HCT116 (cell line): ENCODE results near the gene LAMTOR3. TPM values are rescaled to one million over a fixed set of nuclear protein-coding genes. Genes with fewer than 3 reads are reported as not detected.

Experiments used
- ATAC-seq: fragments of 200-7000 bp; cut with Tn5 transposase; 2 replicates; pipeline ENCODE4 v1.9.1; 2020; ENCODE audit warnings: mild to moderate bottlenecking, moderate library complexity
- BruUV-seq: library from RNA; stranded (reverse); fragments of 400-500 nt; replicated peaks from 2 replicates; lab custom pipeline; 2021; lab: Mats Ljungman, UMichigan
- CTCF ChIA-PET: fragments of 300-600 bp; sonication (Branson Sonifier 250); formaldehyde crosslinking; loops from one replicate; lab custom pipeline; 2021; ENCODE audit warnings: antibody characterized with exemption; lab: Charles Lee
- POLR2A ChIA-PET: fragments of 300-600, 350-600 bp; sonication (Branson Sonifier 250); formaldehyde crosslinking; loops from one replicate; lab custom pipeline; 2021; ENCODE audit warnings: antibody characterized with exemption; lab: Charles Lee
- RAD21 ChIA-PET, 2 experiments: fragments of 300-600 bp; sonication (Branson Sonifier 250); formaldehyde crosslinking; loops; one replicate each; lab custom pipeline; 2023; ENCODE audit warnings: low total read pairs in 2 of 2; ENCODE audit not compliant: uncharacterized antibody in 2 of 2, unreplicated experiment in 2 of 2, low non-redundant PET in 1 of 2; lab: Charles Lee
- DNase-seq: peaks from one replicate; pipeline ENCODE4 v3.0.0-alpha.2; 2010; ENCODE audit warnings: low read depth, low spot score
- H2AFZ ChIP-seq: fragments of 200-600 bp; shearing (Covaris generic), sonication (generic); 2 replicates; pipeline ENCODE4 v1.6.1; 2017; ENCODE audit warnings: low read depth, mixed run types, mixed read lengths, antibody characterized with exemption, low read length; ENCODE audit not compliant: poor library complexity, severe bottlenecking
- H3K27ac ChIP-seq: 2 replicates; pipeline ENCODE4 v1.5.1; 2012; ENCODE audit warnings: low read depth, low read length
- H3K27me3 ChIP-seq: fragments of 200-600 bp; sonication (generic); 2 replicates; pipeline ENCODE4 v1.6.1; 2016; ENCODE audit warnings: mixed run types, low read length, mixed read lengths; ENCODE audit not compliant: insufficient read depth
- H3K36me3 ChIP-seq, 2 experiments: fragments of 200-500 bp in 1 of 2; fragments of 200-600 bp in 1 of 2; sonication (Bioruptor generic) in 1 of 2; sonication (generic) in 1 of 2; 2 replicates each; pipeline versions ENCODE4 v1.5.1 to v1.6.1; 2014 to 2016; ENCODE audit warnings: low read length in 2 of 2, inconsistent platforms in 1 of 2, mixed read lengths in 1 of 2, mixed run types in 1 of 2; ENCODE audit not compliant: insufficient read depth in 2 of 2, control insufficient read depth in 1 of 2
- H3K4me1 ChIP-seq, 2 experiments: fragments of 200-600 bp in 1 of 2; sonication (generic) in 1 of 2; 2 replicates each; pipeline versions ENCODE4 v1.5.1 to v1.6.1; 2012 to 2017; ENCODE audit warnings: low read length in 2 of 2, inconsistent platforms in 1 of 2, mild to moderate bottlenecking in 1 of 2, mixed read lengths in 1 of 2, mixed run types in 1 of 2, moderate library complexity in 1 of 2; ENCODE audit not compliant: insufficient read depth in 2 of 2, control insufficient read depth in 1 of 2
- H3K4me2 ChIP-seq: fragments of 200-600 bp; sonication (generic); 2 replicates; pipeline ENCODE4 v1.6.1; 2017; ENCODE audit warnings: mixed run types, low read length, mixed read lengths
- H3K4me3 ChIP-seq, 2 experiments: fragments of 200-600 bp in 1 of 2; sonication (generic) in 1 of 2; replicated peaks in 1 of 2; 2 replicates each; pipeline ENCODE4 v1.5.1; 2011 to 2016; ENCODE audit warnings: low read length in 2 of 2, control low read depth in 1 of 2, low read depth in 1 of 2, mild to moderate bottlenecking in 1 of 2, mixed read lengths in 1 of 2, mixed run types in 1 of 2
- H3K79me2 ChIP-seq: fragments of 200-600 bp; sonication (generic); 2 replicates; pipeline ENCODE4 v1.6.1; 2017; ENCODE audit warnings: mild to moderate bottlenecking, mixed run types, low read length, moderate library complexity, mixed read lengths; ENCODE audit not compliant: insufficient read depth
- H3K9ac ChIP-seq: fragments of 200-600 bp; sonication (generic); 2 replicates; pipeline ENCODE4 v1.6.1; 2016; ENCODE audit warnings: low read length, mixed read lengths
- H3K9me2 ChIP-seq: fragments of 200-600 bp; sonication (generic), shearing (Covaris generic); 2 replicates; pipeline ENCODE4 v1.6.1; 2017; ENCODE audit warnings: mixed run types, mild to moderate bottlenecking, moderate library complexity; ENCODE audit not compliant: insufficient read depth
- H3K9me3 ChIP-seq, 2 experiments: fragments of 200-500 bp in 1 of 2; fragments of 200-600 bp in 1 of 2; sonication (Bioruptor generic) in 1 of 2; sonication (generic) in 1 of 2; 2 replicates each; pipeline ENCODE4 v1.6.1; 2014 to 2017; ENCODE audit warnings: low read length in 2 of 2, mixed read lengths in 2 of 2, inconsistent platforms in 1 of 2, low read depth in 1 of 2, mild to moderate bottlenecking in 1 of 2, mixed run types in 1 of 2, moderate library complexity in 1 of 2; ENCODE audit not compliant: control insufficient read depth in 1 of 2, insufficient read depth in 1 of 2
- H4K20me1 ChIP-seq: fragments of 200-600 bp; sonication (generic), shearing (Covaris generic); 2 replicates; pipeline ENCODE4 v1.6.1; 2017; ENCODE audit warnings: mixed run types, mild to moderate bottlenecking, moderate library complexity; ENCODE audit not compliant: insufficient read depth
- CBX3 ChIP-seq: IDR thresholded peaks from 2 replicates; pipeline ENCODE4 v1.6.1; 2012; ENCODE audit warnings: low read depth
- CTCF ChIP-seq, 3 experiments: fragments of 200-600 bp in 1 of 3; sonication (generic) in 1 of 3; IDR thresholded peaks in 2 of 3; conservative IDR thresholded peaks in 1 of 3; 2 replicates each; pipeline ENCODE4 v1.5.1; 2012 to 2017; ENCODE audit warnings: low read depth in 2 of 3, low read length in 2 of 3, antibody characterized with exemption in 1 of 3, borderline replicate concordance in 1 of 3, control low read depth in 1 of 3, mild to moderate bottlenecking in 1 of 3, mixed read lengths in 1 of 3, mixed run types in 1 of 3, moderate library complexity in 1 of 3; ENCODE audit not compliant: insufficient read depth in 1 of 3
- EZH2 ChIP-seq: fragments of 200-600 bp; sonication (generic); IDR thresholded peaks from 2 replicates; pipeline ENCODE4 v1.6.1; 2017; ENCODE audit warnings: antibody characterized with exemption, mixed run types
- EZH2phosphoT487 ChIP-seq: fragments of 200-600 bp; IDR thresholded peaks from 2 replicates; pipeline ENCODE4 v1.6.1; 2018; ENCODE audit warnings: antibody characterized with exemption, borderline replicate concordance
- FOSL1 ChIP-seq: IDR thresholded peaks from 2 replicates; pipeline ENCODE4 v1.6.1; 2012; ENCODE audit warnings: low read depth
- JUND ChIP-seq: IDR thresholded peaks from 2 replicates; pipeline ENCODE4 v1.6.1; 2012
- RAD21 ChIP-seq: IDR thresholded peaks from 2 replicates; pipeline ENCODE4 v1.6.1; 2012; ENCODE audit warnings: low read depth, mild to moderate bottlenecking
- SP1 ChIP-seq: IDR thresholded peaks from 2 replicates; pipeline ENCODE4 v1.6.1; 2012; ENCODE audit warnings: low read depth
- SRF ChIP-seq: IDR thresholded peaks from 2 replicates; pipeline ENCODE4 v1.6.1; 2012; ENCODE audit warnings: low read depth
- YY1 ChIP-seq: IDR thresholded peaks from 2 replicates; pipeline ENCODE4 v1.6.1; 2011; ENCODE audit warnings: low read length, low read depth, moderate library complexity, mild to moderate bottlenecking; ENCODE audit not compliant: insufficient replicate concordance; ENCODE audit errors: extremely low read depth
- ZFX ChIP-seq: fragments of 450-650 bp; IDR thresholded peaks from 2 replicates; pipeline ENCODE4 v1.6.1; 2017
- ZNF274 ChIP-seq: fragments of 200-500 bp; sonication (Bioruptor generic); IDR thresholded peaks from 2 replicates; pipeline ENCODE4 v1.6.1; 2014; ENCODE audit warnings: mild to moderate bottlenecking, low read depth, low read length, inconsistent platforms
- intact Hi-C: fragments of 100-400 bp; cut with micrococcal nuclease; formaldehyde crosslinking; loops from 2 replicates; pipeline ENCODE4 v1.10.0; 2022
- total RNA-seq: library from RNA; stranded (reverse); gene quantifications from one replicate; pipeline ENCODE4 v1.2.1, GENCODE V29; 2021; ENCODE audit not compliant: unreplicated experiment
- TF ChIP-seq, protein P1 (sequence below): IDR thresholded peaks from 2 replicates; pipeline ENCODE4 v1.6.1; 2012
- TF ChIP-seq, protein P2 (sequence below): IDR thresholded peaks from 2 replicates; pipeline ENCODE4 v1.6.1; 2012; ENCODE audit warnings: low read depth

Gene LAMTOR3
- total RNA-seq, 1 experiment from 2014 or later = 21.0 TPM

DNA sequence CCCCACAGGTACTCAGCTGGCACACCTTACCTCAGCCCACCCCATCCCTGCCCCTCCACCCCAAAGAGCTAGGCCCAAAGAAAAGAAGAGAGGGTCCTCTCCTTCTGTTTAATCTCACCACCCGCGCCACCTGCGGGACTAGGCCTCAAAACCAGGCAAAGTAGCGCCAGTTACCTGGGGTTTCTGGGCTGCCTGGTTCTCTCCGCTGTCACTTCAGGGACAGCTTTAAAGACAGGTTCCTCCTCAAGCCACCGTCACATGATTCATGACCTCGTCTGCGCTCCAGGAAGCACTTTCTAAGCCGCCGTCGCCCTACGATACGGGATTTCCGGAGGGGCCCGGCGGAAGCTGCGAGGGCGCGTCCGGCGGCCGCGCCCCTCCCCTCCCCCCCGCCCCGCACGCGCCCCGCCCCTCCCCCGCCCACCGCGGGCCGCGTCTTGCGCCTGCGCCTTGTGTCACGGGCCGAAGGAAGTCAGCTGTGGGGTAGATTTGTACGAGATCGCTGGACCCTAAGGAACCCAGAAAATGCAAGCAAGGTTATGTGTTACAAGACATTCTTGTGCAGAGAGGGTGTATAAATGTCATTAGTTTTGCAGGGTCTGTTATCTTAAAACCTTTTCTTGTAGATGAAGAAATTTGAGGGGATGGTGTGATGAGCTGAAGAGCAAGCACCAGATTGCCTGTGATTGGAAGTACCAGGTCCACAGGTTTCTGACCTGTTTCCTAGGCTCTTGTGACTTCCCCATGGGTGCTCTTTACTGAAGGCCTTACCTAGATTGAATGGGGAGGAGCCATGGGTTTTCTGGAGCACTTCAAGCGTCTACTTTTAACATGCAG is at the start of gene LAMTOR3 (continued):
- peak; percentile 41 for TF ChIP-seq SP1
- TF ChIP-seq CTCF (IDR thresholded peaks at IDR 0.05 in 2 of 3, conservative IDR thresholded peaks at IDR 0.05 in 1 of 3; ENCODE audit: borderline replicate concordance in 1 of 3, insufficient read depth in 1 of 3, low read depth in 2 of 3, low read length in 2 of 3) = no peak
- no peak for TF ChIP-seq FOSL1
- TF ChIP-seq EZH2 = no peak
- no peak for TF ChIP-seq JUND

DNA sequence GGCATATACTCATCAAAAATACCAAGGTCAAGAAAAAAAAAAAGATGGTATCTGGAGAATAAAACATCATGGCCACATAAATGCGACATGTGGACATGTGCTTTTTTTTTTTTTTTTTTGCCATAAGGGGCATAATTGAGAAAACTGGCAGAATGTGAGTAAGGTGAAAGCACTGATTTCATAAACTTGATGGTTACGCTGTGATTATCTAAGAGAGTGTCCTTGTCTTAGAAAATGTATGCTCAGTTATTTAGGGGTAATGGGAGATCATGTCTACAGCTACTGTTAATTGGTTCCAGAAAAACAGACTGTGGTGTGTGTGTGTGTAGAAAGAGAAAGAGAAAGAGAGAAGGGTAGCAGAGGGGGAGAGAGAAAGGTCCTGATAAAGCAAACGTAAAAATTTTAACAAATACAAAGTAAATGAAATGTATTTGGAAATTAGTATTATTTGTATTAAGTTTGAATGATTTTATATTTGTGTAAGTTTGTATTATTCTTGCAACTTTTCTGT is 44.1 kb upstream of the LAMTOR3 start:
- TF ChIP-seq EZH2phosphoT487 (no peak), ZNF274 (no peak), CBX3 (no peak), FOSL1 (no peak), RAD21 (no peak), SRF (no peak), EZH2 (no peak), JUND (no peak), ZFX (no peak), YY1 (no peak), SP1 (no peak), CTCF (IDR thresholded peaks at IDR 0.05 in 2 of 3, conservative IDR thresholded peaks at IDR 0.05 in 1 of 3; ENCODE audit: borderline replicate concordance in 1 of 3, insufficient read depth in 1 of 3, low read depth in 2 of 3, low read length in 2 of 3) (no peak)
- TF ChIP-seq, protein P1, sequence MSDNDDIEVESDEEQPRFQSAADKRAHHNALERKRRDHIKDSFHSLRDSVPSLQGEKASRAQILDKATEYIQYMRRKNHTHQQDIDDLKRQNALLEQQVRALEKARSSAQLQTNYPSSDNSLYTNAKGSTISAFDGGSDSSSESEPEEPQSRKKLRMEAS = no peak
- TF ChIP-seq, protein P2, sequence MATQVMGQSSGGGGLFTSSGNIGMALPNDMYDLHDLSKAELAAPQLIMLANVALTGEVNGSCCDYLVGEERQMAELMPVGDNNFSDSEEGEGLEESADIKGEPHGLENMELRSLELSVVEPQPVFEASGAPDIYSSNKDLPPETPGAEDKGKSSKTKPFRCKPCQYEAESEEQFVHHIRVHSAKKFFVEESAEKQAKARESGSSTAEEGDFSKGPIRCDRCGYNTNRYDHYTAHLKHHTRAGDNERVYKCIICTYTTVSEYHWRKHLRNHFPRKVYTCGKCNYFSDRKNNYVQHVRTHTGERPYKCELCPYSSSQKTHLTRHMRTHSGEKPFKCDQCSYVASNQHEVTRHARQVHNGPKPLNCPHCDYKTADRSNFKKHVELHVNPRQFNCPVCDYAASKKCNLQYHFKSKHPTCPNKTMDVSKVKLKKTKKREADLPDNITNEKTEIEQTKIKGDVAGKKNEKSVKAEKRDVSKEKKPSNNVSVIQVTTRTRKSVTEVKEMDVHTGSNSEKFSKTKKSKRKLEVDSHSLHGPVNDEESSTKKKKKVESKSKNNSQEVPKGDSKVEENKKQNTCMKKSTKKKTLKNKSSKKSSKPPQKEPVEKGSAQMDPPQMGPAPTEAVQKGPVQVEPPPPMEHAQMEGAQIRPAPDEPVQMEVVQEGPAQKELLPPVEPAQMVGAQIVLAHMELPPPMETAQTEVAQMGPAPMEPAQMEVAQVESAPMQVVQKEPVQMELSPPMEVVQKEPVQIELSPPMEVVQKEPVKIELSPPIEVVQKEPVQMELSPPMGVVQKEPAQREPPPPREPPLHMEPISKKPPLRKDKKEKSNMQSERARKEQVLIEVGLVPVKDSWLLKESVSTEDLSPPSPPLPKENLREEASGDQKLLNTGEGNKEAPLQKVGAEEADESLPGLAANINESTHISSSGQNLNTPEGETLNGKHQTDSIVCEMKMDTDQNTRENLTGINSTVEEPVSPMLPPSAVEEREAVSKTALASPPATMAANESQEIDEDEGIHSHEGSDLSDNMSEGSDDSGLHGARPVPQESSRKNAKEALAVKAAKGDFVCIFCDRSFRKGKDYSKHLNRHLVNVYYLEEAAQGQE = no peak
- Histone ChIP-seq H3K9me3 (no peaks in the 10 kb centered on the region; a peak in 1 of 4 replicates), H3K27me3 (no peaks in the 10 kb centered on the region), H2AFZ (no peak overlapping the region), H3K4me1 (no peaks in the 10 kb centered on the region), H4K20me1 (no peaks in the 10 kb centered on the region; the same call in 1 of the 2 replicates), H3K27ac (no peak overlapping the region), H3K79me2 (peaks cover 100% of the 10 kb centered on the region), H3K36me3 (peaks cover 0 to 17% of the 10 kb centered on the region in 2 experiments; a peak in 2 of 4 replicates), H3K4me2 (no peak overlapping the region), H3K4me3 (no peak overlapping the region), H3K9me2 (no peaks in the 10 kb centered on the region), H3K9ac (no peak overlapping the region)
- intact Hi-C loops = no loop called here
- DNase-seq = no peak
- POLR2A ChIA-PET = no interaction called here
- RAD21 ChIA-PET = interaction anchor here in 1 of 2 experiments (0.6 kb wide), 1 partner anchor 481 kb away, joined by 3 read pairs; no protein-coding TSS in a partner anchor
- ATAC-seq = no peak
- CTCF ChIA-PET = no interaction called here
- BruUV-seq = no TSS peak
